ENCODE results near the gene RFC3.

RFC3 gene

DNA sequence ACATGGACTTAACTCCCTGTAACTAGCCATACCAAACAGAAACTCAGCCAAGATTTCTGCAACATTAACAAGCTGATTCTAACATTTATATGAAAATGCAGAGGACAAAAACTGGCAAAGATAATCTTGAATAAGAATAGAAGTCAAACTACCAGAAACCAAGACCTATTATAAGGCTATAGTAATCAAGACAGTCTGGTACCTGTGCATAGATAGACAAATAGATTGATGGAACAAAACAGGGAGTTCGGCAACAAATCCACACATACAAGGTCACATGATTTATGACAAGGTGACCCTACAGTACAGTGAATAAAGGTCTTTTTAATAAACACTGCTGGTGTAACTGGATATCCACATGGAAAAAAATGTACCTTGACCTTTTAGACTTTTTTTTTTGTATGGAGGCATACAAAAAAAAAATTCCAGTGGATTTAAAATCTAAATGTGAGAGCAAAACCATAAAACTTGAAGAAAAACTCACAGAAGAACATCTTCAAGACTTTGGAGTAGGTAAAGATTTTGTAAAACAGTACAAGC is 2.9 kb upstream of the RFC3 start:
- no peak for DNase-seq

DNA sequence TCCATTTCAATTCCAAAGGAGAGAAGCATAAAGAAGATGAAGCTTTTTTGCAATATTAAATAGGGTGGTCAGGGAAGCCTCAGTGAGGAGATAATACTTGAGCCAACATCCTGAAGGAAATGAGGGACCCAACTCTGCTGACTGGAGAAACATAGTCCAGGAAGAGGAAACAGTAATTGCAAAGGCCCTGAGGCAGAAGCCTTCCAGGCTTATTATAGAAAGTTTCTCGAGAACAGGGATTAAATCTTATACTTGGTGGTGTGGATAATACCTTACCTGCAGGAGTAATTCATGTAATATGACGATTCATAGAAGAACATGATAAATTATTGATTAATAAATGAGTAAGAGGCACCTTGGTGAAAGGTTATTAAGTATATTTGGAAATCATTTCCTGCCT is 1.0 kb upstream of the RFC3 start:
- no peak for DNase-seq

DNA sequence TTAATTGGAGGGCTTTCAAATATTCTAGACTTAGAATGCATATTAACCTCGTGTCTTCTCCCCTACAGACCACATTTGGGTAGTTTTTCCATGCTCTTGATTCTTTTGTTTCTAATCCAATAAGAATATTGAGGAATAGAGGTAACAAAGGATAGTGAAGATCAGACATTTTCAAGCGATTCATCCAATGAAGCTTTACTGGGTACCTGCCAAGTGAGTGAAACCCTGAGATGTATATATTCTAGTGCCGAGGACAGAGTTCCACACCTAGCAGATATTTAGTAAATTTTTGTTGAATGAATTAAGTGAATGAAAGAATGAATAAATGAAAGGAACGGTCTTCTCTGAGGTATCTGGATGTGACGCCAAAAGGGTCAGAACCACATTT is 442 bp upstream of the RFC3 start:
- DNase-seq = no peak

DNA sequence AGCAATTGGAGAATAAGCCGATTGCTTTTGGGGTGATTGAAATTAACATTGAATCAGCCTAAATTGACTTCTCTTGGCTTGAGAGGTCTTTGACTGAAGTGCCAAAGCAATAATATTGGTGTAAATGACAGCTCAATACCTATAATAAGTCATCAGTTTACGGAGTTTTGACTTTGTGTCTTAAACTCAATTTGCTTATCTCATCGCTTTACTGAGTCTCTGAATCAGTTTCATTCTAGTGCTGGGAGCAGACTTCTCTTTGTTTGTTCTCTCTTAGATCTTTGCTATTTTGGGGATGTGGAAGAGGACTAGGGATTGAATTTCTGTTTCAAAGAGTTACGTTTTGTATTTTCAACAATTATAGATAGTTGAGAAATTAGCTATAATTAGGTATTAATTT is 7.1 kb downstream of the RFC3 start:
- DNase-seq = no peak

DNA sequence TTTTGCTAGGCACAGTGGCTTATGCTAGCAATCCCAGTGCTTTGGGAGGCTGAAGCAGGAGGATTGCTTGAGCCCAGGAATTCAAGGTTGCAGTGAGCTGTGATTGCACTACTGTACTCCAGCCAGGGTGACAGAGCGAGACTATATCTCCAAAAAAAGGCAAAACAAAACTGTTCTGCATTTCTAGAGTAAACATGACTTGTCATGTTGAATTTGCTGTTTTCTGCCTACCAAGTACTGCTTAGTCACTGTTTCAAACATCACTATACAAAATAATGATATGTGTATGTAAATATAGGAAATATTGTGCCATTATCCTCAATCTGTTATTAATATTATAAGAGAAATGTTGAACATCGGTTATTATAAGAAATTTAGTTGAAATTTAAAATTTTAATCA is 9.2 kb downstream of the RFC3 start:
- DNase-seq = no peak

DNA sequence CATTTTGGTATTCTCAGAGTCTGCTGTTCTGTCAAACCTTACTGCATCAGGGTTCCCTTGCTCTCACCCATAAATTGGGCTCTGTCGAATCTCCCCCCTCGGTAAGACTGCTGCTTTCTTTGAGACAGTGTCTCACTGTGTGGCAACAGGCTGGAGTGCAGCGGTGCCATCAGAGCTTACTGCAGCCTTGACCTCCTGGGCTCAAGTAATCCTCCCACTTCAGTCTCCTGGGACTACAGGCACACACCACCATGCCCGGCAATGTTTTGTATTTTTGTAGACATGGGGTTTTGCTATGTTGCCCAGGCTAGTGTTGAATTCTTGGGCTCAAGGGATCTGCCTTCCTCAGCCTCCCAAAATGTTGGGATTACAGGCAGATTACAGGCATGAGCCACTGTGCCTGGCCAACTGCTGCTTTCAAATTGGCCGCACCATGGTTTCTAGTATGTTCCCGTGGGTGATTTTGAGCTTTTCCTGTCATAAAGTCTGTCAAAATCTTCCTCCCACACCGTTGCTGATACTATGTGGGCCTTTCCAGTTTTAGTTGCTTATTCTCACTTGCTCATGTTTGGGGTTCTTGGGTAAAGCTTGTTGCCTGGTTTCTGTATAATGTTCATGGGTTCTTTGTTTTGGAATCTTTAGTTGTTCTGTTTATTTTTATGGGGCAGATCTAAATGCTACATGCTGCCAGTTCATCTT is 10.6 kb downstream of the RFC3 start:
- no peak for DNase-seq

DNA sequence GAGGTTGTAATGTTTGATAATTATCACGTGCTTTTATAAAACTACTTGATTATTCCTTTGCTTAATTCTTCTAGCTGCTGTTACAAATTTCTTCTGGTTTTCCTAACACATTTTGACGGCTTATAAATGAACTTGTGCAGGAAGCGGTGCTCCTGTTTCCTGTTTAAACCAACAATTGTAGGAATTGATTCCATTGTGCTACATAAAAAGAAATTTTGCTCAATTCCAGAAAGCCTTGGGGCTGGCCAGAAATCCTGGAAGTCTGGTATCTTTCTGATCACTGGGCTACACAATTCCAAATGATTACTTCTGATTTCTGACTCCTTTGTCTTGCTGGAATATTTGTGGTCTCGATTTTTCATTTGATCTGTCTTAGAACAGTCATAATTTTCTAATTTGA is 14.9 kb downstream of the RFC3 start:
- no peak for DNase-seq

DNA sequence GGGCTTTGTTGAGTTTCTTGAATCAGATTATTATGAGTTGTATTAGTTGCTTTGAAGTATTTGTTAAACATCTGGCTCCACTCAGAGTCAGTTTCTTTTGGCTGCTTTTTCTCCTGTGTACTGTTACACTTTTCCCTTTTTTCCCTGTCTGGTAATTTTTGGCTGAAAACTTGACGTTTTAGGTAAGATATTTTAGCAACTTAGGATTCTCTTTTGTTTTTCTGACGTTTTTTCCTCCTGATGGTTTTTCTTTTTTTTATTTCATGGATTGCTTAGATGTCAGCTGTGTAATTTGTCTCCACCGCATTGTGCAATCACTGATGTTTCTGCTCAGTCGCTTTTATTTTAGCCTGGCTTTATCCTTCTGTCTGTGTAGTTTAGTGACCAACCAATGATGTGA is 20.7 kb downstream of the RFC3 start:
- no peak for DNase-seq

DNA sequence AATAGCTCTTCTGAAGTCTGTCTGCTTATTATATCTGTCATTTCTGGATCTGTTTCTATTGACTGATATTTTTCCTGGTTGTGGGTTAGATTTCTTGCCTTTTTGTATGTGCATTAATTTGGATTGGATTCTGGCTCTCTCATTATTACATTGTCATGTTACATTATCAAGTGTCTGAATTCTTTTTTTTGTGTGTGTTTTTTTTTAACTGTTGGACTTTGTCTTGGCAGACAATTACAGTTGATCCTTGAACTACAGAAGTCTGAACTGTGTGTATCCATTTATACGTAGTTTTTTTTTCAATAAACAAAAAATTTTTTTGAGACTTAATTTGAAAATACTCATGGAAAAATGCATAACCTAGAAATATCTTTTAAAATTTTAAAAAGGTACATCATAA is 22.5 kb downstream of the RFC3 start:
- no peak for DNase-seq

DNA sequence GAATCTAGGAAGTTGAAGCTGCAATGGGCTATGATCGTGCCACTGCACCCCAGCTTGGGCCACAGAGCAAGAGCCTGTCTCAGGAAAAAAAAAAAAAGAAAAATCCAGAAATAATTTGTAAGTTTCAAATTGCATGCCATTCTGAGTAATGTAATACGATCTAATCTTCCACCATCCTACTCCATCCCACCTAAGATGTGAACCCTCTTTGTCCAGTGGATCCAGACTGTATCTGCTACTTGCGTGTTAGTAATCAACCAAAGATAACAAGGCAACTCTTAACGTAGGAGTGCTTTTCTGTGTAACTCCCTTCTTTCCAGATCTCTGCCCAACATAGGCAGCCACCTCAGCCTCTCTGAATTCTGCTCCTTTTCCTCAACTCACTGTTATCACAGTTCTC is 24.3 kb downstream of the RFC3 start:
- no peak for DNase-seq

DNA sequence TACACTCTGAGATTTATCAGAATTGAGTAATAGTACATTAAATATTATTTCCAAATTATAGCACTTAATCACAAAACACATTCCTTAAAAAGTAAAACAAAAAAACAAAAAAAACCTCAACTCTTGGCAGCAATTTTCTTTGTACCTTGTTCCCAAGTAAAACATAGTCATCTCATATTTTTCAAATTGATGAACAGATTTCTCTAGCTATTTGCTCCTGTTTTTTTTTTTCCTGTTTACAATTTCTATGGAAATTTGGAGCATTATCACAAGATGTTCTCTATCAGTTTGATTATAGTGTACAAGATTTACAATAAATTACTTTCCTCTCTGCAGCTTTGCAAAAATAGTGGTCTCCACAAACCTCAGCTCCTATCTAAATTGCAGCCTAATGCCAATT is 25.0 kb downstream of the RFC3 start:
- no peak for DNase-seq

DNA sequence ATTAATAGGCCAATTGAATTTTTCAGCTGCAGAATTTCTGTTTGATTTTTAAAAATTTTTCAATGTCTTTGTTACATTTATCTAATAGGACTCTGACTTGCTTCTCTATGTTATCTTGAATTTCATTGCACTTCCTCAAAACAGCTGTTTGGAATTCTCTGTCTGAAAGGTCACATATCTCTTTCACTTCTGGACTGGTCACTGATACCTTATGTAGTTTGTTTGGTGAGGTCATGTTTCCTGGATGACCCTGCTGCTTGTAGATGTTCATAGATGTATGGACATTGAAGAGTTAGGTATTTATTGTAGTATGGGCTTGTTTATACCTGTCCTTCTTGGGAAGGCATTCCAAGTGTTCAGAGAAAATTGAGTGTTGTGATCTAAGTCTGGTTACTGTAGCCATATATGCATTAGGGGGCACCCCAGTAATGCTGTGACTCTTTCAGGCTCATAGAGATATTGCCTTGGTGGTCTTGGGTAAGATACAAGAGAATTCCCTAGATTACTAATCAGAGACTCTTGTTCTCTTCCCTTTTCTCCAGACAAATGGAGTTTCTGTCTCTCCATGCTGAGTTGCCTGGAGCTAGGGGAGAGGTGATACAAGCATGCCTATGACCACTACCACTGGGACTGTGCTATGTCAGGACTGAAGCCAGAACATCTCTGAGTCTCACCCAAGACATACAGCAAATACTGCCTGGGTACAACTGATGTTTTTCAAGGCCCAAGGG is 27.8 kb downstream of the RFC3 start:
- DNase-seq = no peak

DNA sequence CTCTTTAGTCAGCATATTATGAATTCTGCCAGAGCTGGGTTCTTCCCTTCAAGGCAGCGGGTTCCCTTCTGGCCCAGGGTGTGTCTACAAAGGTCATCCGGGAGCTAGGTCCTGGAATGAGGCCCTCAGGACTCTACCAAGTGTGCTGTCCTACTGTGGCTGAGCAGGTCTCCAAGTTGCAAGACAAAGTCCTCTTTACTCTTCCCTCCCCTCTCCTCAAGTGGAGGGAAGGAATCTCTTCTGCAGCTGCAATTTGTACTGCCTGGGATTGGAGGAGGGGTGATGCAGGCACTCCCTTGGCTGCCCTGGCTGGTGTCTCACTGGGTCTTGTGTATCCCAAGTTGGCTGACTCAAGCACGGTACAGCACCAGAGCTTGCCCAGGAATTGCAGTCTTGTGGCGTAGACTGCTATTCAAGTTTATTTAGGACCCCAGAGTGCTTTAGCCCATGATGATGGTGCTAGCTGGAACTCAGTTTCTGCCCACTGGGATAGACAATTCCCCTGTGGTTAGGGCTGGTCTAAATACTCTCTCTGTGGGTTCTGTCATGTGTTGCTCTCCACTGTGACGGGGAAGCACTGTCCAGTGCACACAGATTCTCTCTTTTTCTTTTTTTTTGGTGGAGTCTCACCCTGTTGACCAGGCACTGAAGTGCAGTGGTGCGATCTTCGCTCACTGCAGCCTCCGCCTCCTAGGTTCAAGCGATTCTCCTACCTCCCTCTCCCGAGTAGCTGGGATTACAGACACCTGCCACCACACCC is 28.5 kb downstream of the RFC3 start:
- no peak for DNase-seq

DNA sequence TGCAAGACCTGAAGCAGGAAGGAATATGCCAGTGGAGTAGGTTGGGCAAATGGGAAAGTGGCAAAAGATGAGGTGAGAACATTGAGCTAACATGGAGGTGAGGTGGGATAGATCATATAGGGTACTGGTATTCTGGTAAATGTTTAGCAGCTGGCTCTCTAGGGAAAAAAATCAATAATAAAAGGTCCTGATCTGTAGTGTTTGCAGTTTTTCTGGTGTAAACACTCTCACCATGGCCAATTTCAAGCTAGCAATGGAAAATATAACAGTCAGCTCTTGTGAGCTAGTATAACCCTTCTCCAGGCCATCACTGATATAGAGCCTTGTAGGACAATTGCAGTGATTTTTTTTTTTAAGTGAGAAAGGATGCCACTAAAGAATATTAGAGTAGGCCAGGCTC is 31.3 kb downstream of the RFC3 start:
- no peak for DNase-seq

DNA sequence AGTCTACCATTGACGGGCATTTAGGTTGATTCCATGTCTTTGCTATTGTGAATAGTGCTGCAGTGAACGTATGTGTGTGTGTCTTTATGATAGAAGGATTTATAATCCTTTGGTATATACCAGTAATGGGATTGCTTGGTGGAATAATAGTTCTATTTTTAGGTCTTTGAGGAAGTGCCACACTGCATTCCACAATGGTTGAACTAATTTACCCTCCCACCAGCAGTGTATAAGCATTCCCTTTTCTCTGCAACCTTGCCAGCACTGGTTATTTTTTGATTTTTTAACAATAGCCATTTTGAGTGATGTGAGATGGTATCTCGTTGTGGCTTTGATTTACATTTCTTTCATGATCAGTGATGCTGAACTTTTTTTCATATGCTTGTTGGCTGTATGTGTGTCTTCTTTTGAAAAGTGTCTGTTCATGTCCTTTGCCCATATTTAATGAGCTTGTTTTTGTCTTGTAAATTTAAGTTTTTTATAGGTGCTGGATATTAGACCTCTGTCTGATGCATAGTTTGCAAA is 37.5 kb downstream of the RFC3 start:
- no peak for DNase-seq

DNA sequence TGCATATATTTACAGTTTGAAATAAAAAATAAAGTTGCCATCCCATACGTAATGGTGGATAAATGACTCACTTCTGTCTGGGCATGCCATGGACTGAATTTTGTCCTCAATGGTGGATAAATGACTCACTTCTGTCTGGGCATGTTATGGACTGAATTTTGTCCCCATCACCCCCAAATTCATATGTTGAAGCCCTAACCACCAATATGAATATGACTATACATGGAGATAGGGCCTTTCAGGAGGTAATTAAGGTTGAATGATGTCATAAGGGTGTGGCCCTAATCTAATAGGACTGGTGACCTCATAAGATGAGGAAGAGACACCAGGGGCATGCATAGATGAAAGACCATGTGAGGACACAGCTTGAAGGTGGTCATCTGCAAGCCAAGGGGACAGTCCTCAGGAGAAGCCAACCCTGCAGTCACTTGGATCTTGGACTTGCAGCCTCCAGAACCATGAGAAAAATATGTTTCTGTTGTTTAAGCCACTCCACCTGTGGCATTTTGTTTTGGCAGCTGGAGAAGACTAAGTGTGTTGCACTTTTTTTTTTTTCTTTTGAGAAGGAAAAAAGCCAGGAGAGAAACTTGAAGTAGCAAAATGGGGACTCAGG is 41.8 kb downstream of the RFC3 start:
- no peak for DNase-seq

DNA sequence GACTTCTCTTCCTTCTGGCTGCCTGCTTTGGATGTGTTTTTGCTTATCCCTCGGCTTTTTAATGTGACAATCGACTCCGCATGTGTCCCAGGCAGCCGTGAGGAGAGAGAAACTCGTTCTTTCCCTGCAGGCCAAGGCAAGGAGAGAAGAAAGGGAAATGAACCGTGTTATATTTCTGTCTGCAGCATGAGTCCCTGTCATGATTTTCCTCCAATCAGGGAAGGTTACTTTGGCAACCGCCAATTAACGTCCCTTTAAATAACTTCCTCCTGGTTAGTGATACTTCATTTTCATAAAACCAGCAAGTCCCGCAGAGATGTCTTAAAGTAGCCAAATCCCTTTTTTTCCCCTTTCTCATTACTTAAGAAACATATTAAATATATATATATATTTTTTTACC is 42.6 kb downstream of the RFC3 start:
- no peak for DNase-seq

DNA sequence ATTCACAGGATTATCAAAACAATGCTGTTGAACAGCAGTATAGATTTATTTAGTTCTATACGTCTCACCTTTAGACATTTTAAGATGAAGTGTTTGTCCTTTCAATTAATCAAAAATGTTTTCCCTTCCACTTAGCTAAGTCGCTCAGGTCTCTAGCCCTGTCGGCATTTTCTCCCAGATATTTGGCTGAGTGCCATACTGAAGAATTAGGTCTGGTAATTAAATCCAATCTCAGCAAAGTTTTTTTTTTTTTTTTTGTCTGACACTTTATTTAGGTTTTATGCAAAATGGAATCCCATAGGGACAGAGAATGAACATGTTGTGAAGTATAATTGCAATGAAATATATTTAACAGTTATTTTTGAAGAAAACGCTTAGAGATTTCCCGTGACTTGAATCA is 44.1 kb downstream of the RFC3 start:
- no peak for DNase-seq

DNA sequence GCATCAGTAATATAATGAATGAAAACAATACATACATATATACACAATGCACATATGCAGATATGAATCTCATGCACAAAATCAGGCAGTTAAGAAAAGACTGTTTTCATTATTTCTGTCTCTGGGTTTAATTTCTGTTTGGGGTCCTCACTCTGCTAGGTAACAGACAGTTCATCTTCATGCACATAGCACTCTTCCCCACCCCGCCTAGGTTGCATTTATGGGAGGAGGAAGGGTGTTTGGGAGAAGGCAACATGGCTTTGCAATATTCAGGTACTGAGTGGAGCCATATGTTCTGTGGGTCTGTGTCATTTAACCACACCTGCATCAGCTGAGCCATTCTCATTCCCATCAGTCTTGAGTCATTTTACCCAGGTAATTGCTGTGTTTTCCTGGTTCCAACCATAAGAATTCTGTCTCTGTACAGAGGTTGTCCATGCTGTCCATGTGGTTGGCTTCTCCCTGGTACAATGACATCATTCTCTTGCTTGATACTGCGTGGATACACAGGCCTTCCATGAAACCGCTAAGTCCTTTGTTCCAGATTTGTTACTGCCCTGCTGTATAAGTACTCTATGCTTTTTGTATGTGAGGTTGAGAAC is 45.3 kb downstream of the RFC3 start:
- DNase-seq = no peak

DNA sequence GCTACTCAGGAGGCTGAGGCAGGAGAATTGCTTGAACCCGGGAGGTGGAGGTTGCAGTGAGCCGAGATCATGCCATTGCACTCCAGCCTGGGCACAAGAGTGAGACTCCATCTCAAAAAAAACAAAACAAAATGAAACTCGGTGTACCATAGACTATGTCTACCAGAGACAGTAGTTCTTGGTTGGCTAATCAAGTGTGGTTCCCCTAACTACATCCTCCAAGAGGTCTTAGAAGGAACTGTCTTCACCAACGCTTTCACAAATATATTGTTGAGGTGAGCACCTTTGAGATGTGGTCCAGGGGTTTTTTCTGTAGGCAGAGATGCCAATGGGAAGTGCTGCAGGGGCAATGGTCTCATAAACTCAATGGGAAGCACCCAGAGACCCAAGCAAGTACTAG is 48.0 kb downstream of the RFC3 start:
- DNase-seq = no peak

DNA sequence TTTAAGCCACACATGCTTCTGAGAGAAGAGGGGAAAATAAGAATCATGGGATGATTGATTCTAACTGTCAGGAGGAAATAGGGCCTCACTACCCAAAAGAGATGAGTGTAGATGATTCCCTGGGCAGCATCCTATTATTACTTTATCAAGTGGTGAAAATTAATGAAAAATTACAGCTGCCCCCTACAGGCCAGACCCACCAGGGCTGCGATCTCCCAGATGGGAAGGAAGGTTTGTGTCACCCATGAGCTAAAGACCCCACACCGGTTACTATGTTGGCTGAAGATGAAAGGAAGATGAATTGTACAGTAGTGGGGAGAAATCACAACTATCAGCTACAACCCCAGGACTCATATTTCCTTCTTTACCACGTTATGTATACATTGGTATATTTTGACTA is 49.5 kb downstream of the RFC3 start:
- DNase-seq = no peak

DNA sequence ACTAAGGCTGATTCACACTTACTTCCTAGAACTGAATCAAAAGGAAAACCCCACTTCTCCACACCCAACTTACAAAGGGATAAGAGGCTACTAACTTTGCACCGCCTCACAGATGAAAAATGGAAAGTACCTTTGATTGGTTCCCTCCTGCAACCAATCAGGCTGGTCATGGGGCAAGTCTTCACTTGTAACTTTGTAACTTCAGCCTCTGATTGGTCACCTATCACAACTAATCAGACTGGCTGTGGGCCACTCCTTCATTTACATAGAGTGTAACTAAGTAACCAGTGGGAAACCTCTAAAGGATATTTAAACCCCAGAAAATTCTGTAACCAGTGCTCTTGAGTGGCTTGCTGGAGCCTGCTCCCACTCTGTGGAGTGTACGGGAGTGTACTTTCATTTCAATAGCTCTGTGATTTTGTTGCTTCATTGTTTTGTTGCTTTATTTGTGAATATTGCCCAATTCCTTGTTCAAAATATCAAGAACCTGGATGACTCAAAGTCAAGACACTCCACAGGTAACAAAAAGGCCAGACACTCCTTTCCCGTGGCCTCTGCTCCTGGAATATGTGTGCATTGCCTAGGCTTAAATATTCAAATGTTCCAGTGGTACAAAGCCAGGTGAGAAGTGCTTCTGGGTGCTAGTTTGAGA is 50.5 kb downstream of the RFC3 start:
- no peak for DNase-seq
